Measurements from ENCODE around the gene PCNX2. TPM values are rescaled to one million over a fixed set of nuclear protein-coding genes. Genes with fewer than 3 reads are reported as not detected.

The PCNX2 gene, protein sequence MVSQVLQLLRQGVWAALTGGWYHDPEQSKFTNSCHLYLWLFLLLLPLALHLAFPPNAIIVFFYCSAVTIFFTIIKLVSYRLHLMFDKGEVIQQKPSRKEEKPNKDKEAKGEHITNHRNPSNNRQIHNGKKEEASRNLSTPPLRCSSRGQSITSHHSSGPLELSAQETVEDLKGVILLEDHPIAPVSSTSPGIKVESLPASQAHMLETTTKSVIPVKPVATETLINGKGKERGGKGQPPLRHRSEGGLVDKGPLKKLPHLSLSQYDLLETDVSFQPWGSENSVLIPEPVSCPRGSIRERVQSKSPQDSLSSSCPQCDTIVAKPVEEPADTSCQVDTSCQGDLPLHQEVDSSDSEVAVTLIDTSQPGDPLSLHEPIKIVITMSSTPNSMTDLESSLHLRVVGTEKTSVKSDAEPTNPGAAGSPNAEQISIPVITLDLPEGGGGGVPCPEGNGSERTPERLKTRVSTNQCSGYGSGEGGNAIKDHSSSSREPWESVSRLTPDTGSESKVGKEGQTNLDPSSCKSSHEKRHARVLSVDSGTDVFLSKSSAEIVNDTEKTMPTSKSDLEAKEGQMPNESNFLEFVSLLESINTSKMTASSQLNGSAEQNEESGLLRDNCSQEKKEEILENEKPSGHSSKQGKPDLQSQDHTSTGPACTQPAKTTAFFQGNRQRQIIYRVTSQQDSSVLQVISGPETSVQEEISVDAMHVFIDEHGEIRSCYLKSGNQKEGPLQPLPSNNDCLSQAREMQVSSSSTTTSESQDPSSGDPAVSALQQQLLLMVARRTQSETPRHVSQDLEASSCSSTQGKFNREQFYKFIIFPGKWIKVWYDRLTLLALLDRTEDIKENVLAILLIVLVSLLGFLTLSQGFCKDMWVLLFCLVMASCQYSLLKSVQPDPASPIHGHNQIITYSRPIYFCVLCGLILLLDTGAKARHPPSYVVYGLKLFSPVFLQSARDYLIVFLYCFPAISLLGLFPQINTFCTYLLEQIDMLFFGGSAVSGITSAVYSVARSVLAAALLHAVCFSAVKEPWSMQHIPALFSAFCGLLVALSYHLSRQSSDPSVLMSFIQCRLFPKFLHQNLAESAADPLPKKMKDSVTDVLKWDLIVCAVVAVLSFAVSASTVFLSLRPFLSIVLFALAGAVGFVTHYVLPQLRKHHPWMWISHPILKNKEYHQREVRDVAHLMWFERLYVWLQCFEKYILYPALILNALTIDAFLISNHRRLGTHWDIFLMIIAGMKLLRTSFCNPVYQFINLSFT (N-terminal part only)
- polyA plus RNA-seq (ENCODE audit: insufficient read length in 4 of 4): 10 to 100 TPM; 11.6 to 17.6 (median 14.2) TPM

DNA sequence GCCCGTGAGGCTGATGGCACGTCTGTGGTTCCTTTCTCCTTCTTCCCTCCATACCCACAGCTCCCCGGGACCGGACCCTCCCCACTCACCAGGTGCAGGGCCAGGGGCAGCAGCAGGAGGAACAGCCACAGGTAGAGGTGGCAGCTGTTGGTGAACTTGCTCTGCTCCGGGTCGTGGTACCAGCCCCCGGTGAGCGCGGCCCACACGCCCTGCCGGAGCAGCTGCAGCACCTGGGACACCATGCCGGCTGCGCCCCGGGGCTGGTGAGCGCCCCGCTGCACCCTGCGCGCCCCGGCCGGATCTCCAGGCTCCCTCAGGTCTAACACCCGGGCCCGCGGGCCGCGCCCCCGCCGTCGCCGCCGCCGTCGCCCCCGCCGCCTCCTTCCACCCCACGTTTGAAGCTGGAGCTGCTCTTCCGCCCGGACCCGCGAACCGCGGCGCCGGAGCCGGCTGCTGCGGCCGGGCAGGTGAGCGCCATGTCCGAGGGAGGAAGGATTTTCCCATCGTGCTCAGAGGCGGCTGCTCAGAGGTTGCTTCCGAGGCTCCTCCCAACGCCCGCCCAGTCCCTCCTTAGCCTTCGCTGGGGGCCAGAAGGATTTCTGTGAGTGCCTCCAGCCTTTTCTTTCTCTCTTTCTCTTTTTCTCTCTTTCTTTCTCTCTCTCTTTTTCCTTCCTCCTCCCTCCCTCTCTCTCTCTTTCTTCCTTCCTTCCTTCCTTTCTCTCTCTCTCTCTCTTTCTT lies at the start of gene PCNX2:
Gene PCNX2, minus strand, starts transcription at position 489 of the 738 bp plus-strand sequence. Its CDS starts 247 bp downstream, at position 242.
- peak in 1 of 4 donors; percentile 50 for DNase-seq (ENCODE audit: low read depth in 4 of 4, low spot score in 2 of 4)

DNA sequence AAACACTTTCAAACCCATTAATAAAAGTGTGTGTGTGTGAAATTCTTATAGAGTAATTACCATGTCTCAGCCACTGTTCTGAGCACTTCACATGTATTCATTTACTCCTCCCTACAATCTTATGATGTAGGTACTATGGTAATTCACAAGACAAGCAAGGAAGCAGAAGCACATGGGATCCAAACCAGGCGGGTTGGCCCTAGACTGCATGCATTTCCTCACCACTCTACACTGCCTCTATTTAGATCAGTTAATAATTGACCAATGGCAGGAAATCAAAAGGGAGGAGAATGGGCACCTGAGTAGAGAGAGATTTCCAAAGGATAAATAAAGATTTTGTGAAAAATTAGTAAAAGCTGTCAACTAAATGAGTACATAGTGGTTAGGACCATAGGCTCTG lies 47.7 kb upstream of the PCNX2 start:
- DNase-seq (ENCODE audit: low read depth in 4 of 4, low spot score in 2 of 4): no peak

DNA sequence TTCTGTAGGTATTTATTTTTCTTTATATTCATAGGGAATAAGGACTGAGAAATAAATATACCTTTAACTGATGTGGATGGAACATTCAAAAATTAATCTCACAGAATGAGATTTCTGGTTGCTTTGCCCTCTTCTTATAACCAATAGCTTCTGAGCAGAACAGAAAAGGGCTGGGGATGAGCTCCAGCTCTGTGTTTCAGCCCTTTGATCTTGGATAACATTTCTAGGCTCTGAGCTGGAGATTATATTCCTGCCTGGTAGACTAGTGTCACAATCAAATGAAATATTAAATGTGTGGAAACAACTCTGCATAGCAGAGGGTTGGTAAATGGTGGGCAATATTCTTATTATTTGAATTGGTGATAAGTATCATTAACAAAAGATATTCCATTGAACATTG lies 46.6 kb upstream of the PCNX2 start:
- DNase-seq (ENCODE audit: low read depth in 4 of 4, low spot score in 2 of 4): no peak

DNA sequence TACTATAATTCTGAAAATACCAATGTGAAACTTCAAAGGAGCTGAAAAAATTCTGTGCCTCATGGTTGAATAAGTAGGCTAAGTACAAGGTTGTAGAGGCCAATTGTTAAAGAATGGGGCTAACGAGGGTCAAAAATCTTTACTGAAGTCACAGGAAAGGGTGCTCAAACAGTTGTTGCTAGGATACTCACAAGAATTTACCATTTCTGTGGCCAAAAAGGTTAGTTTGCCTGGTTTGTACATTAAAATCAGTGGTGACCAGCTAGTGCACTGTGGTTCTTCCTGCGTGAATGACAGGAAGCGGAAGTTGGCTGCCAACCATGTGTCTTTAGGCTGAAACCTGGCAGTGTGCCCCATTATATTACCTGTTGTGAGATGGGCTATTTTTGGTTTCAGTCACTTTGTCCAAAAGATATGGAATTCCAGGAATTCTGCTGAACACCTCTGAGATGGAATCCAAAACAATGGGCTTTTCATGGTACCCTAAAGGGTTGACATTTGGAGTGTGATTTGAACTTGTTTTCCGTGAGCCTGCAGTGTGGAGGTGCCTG lies 45.5 kb upstream of the PCNX2 start:
- DNase-seq (ENCODE audit: low read depth in 4 of 4, low spot score in 2 of 4): no peak

DNA sequence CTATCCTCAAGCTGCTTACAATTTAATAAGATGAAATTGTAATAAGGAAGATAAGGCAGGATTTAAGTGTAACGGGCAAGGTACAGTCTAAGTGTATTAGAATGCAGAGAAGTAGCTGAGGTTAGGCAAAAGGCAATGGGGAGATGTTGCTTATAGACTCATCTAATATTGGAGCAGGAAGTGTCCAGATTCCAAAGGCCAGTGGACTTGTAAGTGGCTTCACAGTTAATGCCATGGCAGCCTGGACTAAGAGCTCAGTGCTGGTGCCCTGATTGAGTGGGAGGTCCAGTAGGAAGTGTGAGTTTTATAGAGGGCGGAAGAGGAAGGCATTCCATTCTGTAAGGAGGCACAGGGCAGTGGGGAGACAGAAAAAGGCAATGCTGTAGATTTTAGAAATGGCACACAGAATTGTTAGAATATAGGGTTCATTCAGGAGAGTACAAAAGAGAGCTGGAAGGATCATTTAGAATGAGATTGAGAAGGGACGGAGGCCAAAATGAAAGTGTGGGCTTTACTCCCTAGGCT lies 44.6 kb upstream of the PCNX2 start:
- DNase-seq (ENCODE audit: low read depth in 4 of 4, low spot score in 2 of 4): no peak

DNA sequence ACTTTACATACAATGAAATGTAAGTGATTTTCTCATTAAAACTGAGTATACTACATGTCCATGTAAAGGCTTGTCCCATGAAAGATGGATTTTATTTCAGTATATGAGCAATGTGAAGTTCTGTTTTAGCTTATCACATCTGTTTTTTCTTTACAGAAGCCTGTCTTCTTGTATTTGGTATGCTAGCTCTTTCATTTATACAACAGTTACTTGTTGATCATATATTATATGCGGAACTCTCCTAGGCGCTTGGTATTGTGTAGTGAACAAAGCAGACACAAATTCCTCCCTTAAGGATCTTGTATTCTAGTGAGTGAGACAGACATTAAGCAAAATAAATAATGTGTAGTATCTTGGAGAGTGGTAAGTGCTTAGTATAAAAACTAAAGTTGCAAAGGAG lies 42.6 kb upstream of the PCNX2 start:
- DNase-seq (ENCODE audit: low read depth in 4 of 4, low spot score in 2 of 4): no peak

DNA sequence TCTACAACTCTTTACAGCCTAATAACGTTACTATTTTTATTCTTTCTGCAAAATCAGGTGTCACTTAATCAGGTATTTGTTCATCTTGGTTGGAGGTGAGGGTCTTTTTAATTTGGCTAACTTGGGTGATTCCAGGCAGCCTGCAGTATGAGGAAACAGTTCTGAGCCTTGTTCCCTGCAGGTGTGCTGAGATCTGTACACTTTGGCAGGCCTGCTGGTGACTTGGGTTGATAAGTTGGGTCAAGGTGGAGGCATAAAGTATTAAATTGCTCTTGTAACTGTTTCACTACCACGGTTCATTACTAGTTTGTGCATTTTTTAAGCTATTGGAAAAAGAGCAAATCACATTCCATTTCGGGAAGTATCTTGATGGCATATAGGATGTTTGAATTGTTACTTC lies 42.0 kb upstream of the PCNX2 start:
- DNase-seq (ENCODE audit: low read depth in 4 of 4, low spot score in 2 of 4): no peak

DNA sequence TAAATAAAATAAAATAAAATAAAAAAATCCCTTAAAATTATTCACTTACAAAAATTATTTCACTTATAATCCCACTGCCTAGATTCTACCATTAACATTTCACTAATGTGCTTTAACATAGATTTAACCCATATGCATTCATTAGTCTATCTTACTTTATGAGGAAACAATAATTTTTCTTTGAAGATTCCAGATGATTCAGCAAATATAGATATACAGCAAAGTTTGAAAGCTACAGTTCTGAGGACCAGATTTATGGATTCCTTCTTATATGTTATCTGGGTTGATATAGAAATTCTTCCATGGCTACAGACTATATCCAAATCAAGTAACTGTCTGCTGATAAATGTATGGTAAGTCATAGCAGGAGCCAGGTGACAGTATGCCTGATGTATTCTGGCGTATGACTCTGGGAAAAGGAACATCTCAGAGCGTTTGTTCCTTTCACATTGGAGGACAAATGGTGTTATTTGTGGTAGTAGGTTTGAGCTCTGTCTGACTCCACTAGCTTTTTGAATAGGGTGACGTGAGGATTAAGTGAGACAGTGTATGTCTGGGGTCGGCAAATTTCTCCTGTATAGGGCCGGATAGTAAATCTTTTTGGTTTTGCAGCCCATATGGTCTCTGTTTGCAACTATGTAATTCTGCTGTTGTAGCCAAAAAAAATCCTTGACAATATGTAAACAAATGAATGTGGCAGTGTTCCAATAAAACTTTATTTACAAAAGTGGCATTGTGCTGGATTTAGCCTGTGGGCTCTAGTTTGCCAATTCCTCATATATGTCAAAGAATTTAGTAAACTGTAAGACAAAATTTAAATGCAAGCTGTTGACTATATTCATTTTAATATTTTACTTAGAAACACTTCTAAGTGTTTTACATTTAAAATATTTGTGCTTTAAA lies 41.3 kb upstream of the PCNX2 start:
- DNase-seq (ENCODE audit: low read depth in 4 of 4, low spot score in 2 of 4): no peak

DNA sequence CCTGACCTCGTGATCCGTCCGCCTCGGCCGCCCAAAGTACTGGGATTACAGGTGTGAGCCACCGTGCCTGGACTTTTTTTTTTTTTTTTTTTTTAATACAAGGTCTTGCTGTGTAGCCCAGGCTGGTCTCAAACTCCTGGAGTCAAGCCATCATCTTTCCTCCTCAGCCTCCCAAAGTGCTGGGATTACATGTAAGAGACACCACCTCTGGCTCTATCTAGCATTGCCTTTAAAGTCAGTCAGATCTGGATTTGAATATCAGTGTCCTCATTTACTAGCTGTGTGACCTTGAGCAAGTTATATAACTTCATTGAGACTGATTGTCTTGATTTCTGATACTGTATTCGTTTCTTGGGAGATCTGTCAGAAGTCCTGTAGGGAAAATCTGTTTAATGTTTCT lies 38.6 kb upstream of the PCNX2 start:
- no peak for DNase-seq (ENCODE audit: low read depth in 4 of 4, low spot score in 2 of 4)

DNA sequence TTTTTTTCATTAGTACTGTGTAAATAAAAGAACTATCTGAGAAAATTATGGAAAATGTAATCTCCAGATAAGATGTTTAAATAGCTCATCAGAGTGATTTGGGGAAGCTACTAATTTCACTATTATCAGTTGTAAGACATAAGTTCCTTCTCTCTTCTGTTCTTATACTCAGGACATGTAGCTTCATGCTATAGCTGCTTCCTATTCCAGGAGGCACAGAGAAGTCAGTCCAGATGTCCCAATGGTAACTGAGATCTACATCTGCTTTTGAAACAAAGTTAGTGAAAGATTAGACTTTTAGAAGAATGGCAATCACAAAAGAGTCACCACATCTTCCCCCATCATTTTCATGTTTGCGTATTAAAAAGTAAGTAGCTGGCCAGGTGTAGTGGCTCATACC lies 37.6 kb upstream of the PCNX2 start:
- no peak for DNase-seq (ENCODE audit: low read depth in 4 of 4, low spot score in 2 of 4)

DNA sequence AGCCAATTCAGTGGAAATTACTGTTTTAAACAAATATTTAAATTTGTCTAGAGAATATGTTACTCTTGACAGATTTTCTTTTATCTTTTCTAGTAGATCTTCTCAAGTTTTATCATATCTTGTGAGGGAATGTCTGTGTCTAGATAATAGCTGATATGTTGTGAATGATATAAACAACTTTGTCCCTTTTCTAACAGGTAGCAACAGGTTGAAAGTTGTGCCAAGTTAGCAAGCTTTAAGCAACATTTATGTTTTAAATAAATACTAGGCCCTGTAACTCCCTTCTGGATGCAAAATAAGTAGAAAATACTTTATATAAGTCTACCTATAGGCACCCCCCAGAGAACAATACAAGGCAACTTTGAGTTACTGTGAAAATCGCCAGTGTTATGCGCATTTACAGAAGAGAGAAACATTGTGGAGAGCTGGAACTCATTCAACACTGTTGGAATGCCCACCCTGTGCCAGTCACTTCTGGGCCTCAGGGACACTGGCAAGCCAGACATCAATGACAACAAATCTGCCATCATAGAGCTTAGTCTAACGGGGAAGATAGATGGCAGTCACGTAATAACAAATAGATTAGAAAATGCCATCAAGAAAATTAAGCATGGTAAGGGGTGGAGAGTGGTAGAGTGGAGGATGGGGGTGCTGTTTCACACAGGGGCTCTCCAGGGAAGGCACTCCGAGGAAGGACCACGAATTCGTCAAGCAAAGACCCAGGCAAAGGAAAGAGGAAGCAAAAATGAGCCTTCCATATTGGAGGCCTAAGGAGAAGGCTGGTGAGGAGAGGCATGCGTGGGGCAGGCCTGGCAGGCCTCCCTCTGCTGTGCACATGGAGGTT lies 36.4 kb upstream of the PCNX2 start:
- DNase-seq (ENCODE audit: low read depth in 4 of 4, low spot score in 2 of 4): no peak

DNA sequence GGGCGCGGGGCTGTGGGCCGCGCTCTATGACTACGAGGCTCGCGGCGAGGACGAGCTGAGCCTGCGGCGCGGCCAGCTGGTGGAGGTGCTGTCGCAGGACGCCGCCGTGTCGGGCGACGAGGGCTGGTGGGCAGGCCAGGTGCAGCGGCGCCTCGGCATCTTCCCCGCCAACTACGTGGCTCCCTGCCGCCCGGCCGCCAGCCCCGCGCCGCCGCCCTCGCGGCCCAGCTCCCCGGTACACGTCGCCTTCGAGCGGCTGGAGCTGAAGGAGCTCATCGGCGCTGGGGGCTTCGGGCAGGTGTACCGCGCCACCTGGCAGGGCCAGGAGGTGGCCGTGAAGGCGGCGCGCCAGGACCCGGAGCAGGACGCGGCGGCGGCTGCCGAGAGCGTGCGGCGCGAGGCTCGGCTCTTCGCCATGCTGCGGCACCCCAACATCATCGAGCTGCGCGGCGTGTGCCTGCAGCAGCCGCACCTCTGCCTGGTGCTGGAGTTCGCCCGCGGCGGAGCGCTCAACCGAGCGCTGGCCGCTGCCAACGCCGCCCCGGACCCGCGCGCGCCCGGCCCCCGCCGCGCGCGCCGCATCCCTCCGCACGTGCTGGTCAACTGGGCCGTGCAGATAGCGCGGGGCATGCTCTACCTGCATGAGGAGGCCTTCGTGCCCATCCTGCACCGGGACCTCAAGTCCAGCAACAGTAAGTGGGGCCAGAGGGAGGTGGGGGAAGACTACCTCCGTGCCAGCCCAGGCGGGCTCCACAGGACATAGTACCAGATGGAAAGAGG lies 32.8 kb upstream of the PCNX2 start:
- no peak for DNase-seq (ENCODE audit: low read depth in 4 of 4, low spot score in 2 of 4)

DNA sequence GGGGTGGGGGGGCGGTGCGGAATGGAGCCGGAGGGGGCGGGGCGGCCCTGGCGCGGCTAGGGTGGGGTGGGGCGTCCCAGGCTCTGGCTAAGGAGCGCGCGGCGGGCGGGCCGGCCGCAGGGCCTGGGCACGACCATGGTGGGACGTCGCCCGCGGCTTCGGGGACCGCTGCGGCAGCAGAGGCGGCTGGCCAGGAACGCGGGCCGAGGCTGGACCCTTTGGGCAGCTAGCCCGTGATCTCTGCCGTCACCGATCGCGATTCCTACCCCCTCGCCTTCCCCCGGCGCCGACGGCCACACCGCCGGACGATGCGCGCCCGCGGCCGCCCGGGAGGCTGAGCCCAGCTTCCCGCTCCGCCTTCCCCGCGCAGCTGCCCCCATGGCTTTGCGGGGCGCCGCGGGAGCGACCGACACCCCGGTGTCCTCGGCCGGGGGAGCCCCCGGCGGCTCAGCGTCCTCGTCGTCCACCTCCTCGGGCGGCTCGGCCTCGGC lies 32.2 kb upstream of the PCNX2 start, which contains the start of gene MAP3K21:
Gene MAP3K21, plus strand, starts transcription at position 74 of the 491 bp plus-strand sequence. Its CDS starts 305 bp downstream, at position 379.
- no peak for DNase-seq (ENCODE audit: low read depth in 4 of 4, low spot score in 2 of 4)

DNA sequence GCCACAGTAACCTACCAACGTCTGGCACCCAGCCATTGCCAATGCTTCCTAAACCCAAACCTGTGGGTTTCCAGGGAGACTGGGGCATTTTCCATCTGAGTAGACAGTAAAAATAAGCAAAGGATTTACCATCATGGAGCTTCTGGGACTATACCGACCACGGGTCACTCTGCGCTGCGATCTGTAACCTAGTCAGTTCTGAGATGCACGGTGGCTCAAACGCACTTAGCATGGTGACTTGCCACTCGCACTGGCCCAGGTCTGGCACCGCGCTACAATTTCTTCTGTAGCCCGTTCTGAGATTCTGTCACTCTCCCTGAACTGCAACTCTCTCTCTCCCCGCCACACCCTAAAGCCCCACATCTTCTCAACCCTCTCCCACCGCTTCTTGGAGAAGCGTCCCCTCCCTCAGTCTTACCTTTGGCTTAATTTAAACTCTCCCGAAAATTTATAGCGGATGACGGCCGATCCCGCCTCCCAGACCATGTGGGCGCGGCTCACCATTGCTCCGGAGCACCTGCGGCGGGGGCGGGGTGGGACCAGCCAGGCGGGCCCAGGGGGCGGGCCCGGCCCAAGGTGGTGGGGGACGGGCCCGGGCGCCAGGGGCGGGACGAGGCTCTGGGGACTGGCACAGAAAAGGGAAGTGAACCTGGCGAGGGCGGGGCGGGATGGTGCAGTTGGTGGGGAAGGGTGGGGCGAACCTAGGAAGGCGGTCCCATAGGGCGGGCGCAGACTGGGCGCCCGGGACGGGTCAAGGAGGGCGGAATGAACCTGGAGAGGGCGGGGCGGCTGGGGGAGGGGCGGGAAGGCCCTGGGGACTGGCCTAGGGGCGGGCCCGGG lies 31.5 kb upstream of the PCNX2 start:
- DNase-seq (ENCODE audit: low read depth in 4 of 4, low spot score in 2 of 4): peak in 3 of 4 donors; percentile 47 to 75 (median 67)

DNA sequence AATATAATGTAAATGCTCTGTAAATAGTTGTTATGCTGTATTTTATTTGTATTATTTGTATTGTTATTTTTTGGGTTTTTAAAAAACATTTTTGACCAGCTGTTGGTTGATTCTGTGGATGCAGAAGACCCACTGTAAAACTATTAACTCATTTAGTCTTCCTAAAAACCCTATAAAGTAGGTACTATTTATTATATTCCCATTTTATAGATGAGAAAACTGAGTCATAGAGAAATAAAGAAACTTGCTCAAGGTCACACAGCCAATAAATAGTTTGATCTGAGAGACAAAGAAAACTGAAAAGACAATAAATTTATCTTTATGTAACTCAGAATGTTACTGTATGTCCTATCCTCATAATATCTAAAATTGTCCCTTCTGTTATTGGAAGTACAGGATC lies 30.8 kb upstream of the PCNX2 start:
- no peak for DNase-seq (ENCODE audit: low read depth in 4 of 4, low spot score in 2 of 4)

DNA sequence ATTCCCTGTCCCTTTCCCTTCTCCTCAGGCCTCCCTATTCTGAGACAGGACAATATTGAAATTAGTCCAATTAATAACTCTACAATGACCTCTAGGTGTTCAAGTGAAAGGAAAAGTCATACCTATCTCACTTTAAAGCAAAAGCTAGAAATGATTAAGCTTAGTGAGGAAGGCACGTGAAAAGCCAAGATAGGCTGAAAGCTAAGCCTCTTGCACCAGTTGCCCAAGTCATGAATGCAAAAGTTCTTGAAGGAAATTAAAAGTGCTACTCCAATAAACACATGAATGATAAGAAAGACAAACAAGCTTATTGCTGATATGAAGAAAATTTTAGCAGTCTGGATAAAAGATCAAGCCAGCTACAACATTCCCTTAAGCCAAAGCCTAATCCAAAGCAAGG lies 28.2 kb upstream of the PCNX2 start:
- no peak for DNase-seq (ENCODE audit: low read depth in 4 of 4, low spot score in 2 of 4)

Measured in left renal cortex interstitium (tissue), 4 donors.